Measurements from ENCODE around the gene OR2H2.

OR2H2 gene

DNA sequence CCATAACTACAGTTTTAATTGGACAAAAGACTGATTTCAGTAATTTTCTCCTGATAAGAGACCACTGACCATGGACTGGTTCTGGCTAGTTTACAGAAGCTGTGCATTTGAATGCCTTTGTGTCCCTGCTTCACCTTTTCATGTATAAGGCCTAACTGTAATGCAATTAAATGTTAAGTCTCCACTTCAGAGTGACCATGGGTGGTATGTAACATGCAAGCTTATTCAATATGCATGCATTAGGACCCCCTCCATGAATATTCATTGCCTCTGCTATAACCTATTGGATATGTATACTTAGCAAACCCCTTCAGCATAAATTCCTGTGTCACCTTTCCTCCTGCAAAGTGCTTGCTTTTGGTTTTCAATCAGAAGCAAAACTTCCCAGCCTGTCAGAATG, 27.6 kb upstream of the OR2H2 start:
- DNase-seq (ENCODE audit: low read depth): no peak
- no peak for TF ChIP-seq CTCF (IDR thresholded peaks at IDR 0.05; ENCODE audit: insufficient read depth, low read depth, low read length, missing control alignments)
- no peak overlapping the region for H3K4me3 ChIP-seq (ENCODE audit: low read length)

DNA sequence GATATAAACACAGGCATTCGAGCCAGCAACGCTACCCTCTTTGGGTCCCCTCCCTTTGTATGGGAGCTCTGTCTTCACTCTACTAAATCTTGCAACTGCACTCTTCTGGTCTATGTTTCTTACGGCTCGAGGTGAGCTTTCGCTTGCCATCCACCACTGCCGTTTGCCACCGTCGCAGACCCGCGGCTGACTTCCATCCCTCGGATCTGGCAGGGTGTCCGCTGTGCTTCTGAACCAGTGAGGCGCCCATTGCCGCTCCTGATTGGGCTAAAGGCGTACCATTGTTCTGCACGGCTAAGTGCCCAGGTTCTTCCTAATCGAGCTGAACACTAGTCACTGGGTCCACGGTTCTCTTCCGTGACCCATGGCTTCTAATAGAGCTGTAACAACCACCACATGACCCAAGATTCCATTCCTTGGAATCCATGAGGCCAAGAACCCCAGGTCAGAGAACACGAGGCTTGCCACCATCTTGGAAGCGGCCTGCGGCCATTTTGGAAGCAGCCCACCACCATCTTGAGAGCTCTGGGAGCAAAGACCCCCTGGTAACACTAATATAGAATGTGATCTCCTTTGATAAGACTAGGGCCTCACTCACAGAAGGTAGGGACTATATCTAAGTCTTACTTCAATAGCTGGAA, 26.4 kb upstream of the OR2H2 start:
- no peak for TF ChIP-seq CTCF (IDR thresholded peaks at IDR 0.05; ENCODE audit: insufficient read depth, low read depth, low read length, missing control alignments)
- no peak for DNase-seq (ENCODE audit: low read depth)
- no peak overlapping the region for H3K4me3 ChIP-seq (ENCODE audit: low read length)

DNA sequence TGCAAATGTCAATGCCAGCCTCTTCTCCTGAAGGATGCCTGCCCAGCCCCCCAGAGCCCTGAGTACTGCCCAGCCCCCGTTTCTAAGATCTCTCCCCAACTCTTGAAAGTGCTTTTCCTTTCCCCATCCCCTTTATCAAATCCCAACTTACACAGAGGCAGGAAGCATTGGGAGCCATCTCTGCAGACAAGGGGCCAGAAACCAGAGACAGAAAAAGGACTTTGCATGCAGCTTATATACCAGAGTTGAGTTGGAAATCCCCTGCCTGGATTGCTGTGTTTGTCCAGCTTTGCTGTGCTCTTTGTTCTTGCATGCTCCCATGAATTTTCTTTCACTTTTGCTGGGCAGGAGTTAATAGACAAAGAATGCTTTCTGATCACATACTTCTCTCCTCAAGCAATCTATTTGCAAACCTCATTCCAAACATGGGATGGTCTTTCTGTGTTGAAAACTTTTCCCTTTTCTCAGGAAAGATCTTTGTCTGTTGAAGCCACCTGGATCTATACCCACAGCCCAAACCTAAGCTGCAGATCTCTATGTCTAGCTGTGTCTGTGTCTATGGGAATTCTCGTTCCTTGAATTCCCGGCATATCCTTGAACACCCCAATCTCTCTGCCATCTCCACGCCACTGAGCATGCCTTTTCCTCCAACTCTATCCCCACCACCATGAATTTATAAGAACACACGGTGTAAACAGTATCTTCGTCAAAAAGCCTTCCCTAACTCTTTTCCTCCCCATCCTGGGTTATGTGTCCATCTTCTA, 25.2 kb upstream of the OR2H2 start, which contains the start of gene UBD:
Gene UBD (minus strand): TSS at position 209 of the 764 bp plus-strand sequence. CDS start 31 bp downstream, at position 178.
- TF ChIP-seq CTCF (IDR thresholded peaks at IDR 0.05; ENCODE audit: insufficient read depth, low read depth, low read length, missing control alignments): no peak
- no peak within 1 kb of the TSS for H3K4me3 ChIP-seq (ENCODE audit: low read length)
- DNase-seq (ENCODE audit: low read depth): no peak

DNA sequence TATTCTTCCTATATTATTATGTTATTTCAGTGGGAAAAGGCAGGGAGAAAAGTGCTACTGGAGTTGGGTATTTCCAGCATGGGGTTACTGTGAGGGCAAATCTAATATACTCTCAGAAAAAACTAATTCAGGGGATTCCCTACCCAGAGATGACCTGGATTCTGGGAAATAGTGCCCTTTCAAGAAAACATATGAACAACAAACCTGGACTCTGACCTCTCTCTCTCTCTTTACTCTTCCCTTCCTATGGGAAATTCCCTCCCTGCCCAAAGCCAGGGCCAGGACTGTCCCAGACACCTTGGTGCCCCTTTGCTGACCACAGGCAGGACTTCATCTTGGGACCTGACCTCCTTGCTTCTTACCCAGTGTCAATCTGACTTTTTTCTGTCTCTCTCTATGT, 23.8 kb upstream of the OR2H2 start:
- no peak overlapping the region for H3K4me3 ChIP-seq (ENCODE audit: low read length)
- no peak for DNase-seq (ENCODE audit: low read depth)
- no peak for TF ChIP-seq CTCF (IDR thresholded peaks at IDR 0.05; ENCODE audit: insufficient read depth, low read depth, low read length, missing control alignments)

DNA sequence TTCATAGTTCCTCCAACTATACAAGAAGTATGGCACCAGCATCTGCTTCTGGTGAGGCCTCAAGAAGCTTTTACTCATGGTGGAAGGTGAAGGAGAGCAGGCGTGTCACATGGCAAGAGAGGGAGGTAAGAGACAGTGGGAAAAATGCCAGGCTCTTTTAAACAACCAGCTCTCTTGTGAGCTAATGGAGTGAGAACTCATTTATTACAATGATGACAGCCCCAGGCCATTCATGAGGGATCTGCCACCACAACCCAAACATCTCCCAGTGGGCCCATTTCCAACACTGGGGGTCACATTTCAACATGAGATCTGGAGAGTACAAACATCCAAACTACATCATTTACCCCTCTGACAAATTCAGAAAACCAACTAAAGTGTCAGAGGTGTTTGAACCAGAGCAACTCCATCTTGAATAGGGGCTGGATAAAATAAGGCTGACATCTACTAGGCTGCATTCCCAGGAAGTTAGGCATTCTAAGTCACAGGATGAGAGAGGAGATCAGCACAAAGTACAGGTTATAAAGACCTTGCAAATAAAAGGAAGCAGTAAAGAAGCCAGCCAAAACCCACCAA, 23.2 kb upstream of the OR2H2 start:
- no peak for TF ChIP-seq CTCF (IDR thresholded peaks at IDR 0.05; ENCODE audit: insufficient read depth, low read depth, low read length, missing control alignments)
- no peak for DNase-seq (ENCODE audit: low read depth)
- H3K4me3 ChIP-seq (ENCODE audit: low read length): no peak overlapping the region

DNA sequence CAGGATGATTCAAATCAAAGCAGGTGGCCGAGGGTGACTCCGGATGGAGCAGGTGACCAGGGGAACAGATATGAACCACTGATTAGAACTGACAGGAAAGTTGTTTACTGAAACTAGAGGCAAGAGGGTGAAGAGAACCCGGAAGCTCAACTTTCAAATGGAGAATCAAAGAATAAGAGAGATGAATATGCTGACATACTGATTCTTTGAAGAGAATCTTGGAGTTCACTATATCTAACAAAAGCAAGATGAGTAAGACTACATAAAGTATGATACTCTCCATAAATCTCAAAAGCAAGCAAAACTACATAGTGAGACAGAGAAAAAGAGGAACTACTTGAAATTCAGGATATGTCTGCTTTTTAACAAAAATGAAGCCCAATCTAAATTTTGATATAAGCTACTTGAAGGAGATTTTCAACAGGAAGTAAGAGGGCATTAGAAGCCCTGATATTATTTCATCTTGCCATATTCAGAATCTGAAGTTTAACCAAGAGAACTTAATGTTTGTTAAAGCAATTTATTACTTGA, 21.4 kb upstream of the OR2H2 start:
- no peak overlapping the region for H3K4me3 ChIP-seq (ENCODE audit: low read length)
- no peak for DNase-seq (ENCODE audit: low read depth)
- no peak for TF ChIP-seq CTCF (IDR thresholded peaks at IDR 0.05; ENCODE audit: insufficient read depth, low read depth, low read length, missing control alignments)

Measured in epithelial cell of esophagus (primary cell).